IPS-20b (cell line): ENCODE results near the gene CSMD2.

Experiments
- H3K27ac ChIP-seq: one replicate; pipeline ENCODE4 v1.5.1; 2013; ENCODE audit warnings: low read length
- H3K27me3 ChIP-seq: 2 replicates; pipeline ENCODE4 v1.6.1; 2013; ENCODE audit warnings: mild to moderate bottlenecking, low read length, inconsistent platforms; ENCODE audit not compliant: insufficient read depth
- H3K36me3 ChIP-seq: 2 replicates; pipeline ENCODE4 v1.6.1; 2013; ENCODE audit warnings: low read depth, mild to moderate bottlenecking, inconsistent platforms, low read length, moderate library complexity; ENCODE audit not compliant: insufficient read depth
- H3K4me1 ChIP-seq: 2 replicates; pipeline ENCODE4 v1.6.1; 2013; ENCODE audit warnings: mild to moderate bottlenecking, control low read depth, inconsistent platforms, low read length, moderate library complexity; ENCODE audit not compliant: insufficient read depth
- H3K4me3 ChIP-seq: 2 replicates; pipeline ENCODE4 v1.5.1; 2013; ENCODE audit warnings: mild to moderate bottlenecking, low read length, inconsistent platforms
- H3K9ac ChIP-seq: 2 replicates; pipeline ENCODE4 v1.6.1; 2013; ENCODE audit warnings: low read depth, mild to moderate bottlenecking, inconsistent platforms, low read length, moderate library complexity
- H3K9me3 ChIP-seq: 2 replicates; pipeline ENCODE4 v1.6.1; 2013; ENCODE audit warnings: mild to moderate bottlenecking, low read depth, low read length, inconsistent platforms; ENCODE audit not compliant: insufficient read depth

CSMD2 gene

GRCh38 chr1:33698361-33699035 is 466.5 kb downstream of the CSMD2 start:
- Histone ChIP-seq H3K36me3 (peaks cover 23% of the 10 kb centered on the region; the same call in 1 of the 2 replicates), H3K9ac (no peak overlapping the region), H3K27me3 (no peaks in the 10 kb centered on the region), H3K4me1 (no peaks in the 10 kb centered on the region), H3K9me3 (no peaks in the 10 kb centered on the region), H3K4me3 (no peak overlapping the region), H3K27ac (no peak overlapping the region)

DNA sequence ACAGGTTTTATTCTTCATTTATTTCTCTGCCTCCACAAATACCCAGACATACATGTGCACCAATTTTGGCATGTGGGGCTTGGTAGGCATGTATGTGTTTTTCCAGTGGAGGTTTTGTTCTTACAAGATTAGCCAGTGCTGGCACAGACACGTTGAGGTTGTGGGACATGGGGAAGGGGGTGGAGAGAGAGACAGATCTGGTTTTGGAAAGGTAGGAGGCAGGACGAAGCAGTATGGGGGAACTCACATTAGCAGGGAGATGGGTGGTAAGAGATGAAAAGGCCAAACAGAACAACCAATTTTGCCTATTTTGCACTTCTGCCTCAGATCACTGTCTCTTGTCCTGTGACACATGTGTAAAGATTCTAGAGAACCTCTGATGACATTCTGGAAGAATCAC is 467.2 kb downstream of the CSMD2 start:
- Histone ChIP-seq H3K4me1 (no peaks in the 10 kb centered on the region), H3K27ac (no peak overlapping the region), H3K9me3 (no peaks in the 10 kb centered on the region), H3K9ac (no peak overlapping the region), H3K27me3 (no peaks in the 10 kb centered on the region), H3K36me3 (peaks cover 28% of the 10 kb centered on the region; the same call in 1 of the 2 replicates), H3K4me3 (no peak overlapping the region)

DNA sequence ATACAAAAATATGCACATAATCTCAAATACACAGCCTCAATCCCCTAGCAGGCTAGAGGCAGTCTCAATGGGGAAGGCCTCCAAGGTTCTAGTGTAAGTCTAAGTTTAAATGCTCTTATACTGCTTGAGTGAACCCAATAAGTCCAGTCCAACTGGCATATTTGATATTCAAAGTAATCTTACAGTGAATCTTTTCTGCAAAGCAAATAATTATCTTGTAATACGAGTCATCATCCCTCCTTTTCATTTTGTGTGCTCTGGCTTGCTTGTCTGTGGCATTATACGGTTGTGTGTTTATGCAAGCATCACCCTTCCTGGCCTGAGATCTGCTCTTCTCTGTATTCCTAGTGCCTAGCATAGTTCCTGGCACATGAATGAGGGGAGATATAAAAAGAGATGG is 468.1 kb downstream of the CSMD2 start:
- H3K27ac ChIP-seq, result no peak overlapping the region
- H3K27me3 ChIP-seq, result no peaks in the 10 kb centered on the region
- no peak overlapping the region for H3K9ac ChIP-seq
- peaks cover 36% of the 10 kb centered on the region; the same call in 1 of the 2 replicates for H3K36me3 ChIP-seq
- H3K4me1 ChIP-seq, result no peaks in the 10 kb centered on the region
- no peak overlapping the region for H3K4me3 ChIP-seq
- H3K9me3 ChIP-seq, result no peaks in the 10 kb centered on the region

- no peak overlapping the region for H3K9ac ChIP-seq
- H3K4me1 ChIP-seq, result no peaks in the 10 kb centered on the region
- H3K4me3 ChIP-seq, result no peak overlapping the region
- H3K9me3 ChIP-seq, result no peaks in the 10 kb centered on the region
- no peaks in the 10 kb centered on the region for H3K27me3 ChIP-seq
- peaks cover 38% of the 10 kb centered on the region; the same call in 1 of the 2 replicates for H3K36me3 ChIP-seq
- no peak overlapping the region for H3K27ac ChIP-seq
Measured at GRCh38 chr1:33696311-33696710, 468.7 kb downstream of the CSMD2 start.

GRCh38 chr1:33692206-33693188 is 472.5 kb downstream of the CSMD2 start:
- H3K9me3 ChIP-seq, result no peaks in the 10 kb centered on the region
- H3K27ac ChIP-seq, result no peak overlapping the region
- no peak overlapping the region for H3K4me3 ChIP-seq
- H3K27me3 ChIP-seq, result no peaks in the 10 kb centered on the region
- no peaks in the 10 kb centered on the region for H3K4me1 ChIP-seq
- no peak overlapping the region for H3K9ac ChIP-seq
- peaks cover 32% of the 10 kb centered on the region; the same call in 1 of the 2 replicates for H3K36me3 ChIP-seq

DNA sequence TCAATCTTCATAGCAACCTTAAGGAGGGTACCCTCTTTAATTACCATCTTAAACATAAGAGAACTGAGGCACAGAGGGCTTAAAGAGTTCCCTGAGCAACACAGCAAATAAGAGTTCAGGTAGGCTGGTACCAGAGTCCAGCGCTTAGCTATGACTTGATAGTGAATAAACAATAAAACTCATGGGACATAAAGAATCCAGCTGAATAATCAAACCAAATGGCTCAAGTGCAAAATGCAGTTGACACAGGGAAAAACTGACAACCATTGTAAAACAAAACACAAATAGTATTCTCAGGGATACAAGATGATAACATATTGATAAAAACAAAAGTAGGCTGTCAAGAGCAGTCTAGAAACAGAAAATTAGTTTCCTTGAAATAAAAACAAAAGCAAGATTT is 478.0 kb downstream of the CSMD2 start:
- Histone ChIP-seq H3K9me3 (no peaks in the 10 kb centered on the region), H3K36me3 (peaks cover 8% of the 10 kb centered on the region; the same call in 1 of the 2 replicates), H3K9ac (no peak overlapping the region), H3K27ac (no peak overlapping the region), H3K4me1 (no peaks in the 10 kb centered on the region), H3K27me3 (no peaks in the 10 kb centered on the region), H3K4me3 (no peak overlapping the region)

GRCh38 chr1:33686551-33686950 is 478.5 kb downstream of the CSMD2 start:
- Histone ChIP-seq H3K27ac (no peak overlapping the region), H3K9me3 (no peaks in the 10 kb centered on the region), H3K4me1 (no peaks in the 10 kb centered on the region), H3K36me3 (peaks cover 6% of the 10 kb centered on the region; the same call in 1 of the 2 replicates), H3K27me3 (no peaks in the 10 kb centered on the region), H3K9ac (no peak overlapping the region), H3K4me3 (no peak overlapping the region)

DNA sequence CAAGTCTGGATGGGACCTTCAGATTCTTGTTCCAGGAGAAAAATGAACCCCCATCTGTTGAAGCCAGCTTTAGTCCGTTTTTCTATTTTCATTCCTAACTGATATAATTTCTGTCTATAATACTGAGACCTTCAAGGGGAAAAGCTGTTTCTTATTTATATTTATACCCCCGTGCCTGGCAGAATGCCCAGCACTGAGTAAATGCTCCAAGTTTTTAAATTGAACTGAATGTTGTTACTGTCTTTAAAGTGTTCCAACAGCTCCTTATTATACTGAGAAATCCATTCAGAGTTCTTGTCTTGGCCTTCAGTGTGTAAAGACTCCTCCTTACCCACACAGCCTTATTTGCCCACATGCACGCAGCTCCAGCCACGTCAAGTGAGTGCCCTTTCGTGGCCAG is 479.8 kb downstream of the CSMD2 start:
- Histone ChIP-seq H3K27me3 (no peaks in the 10 kb centered on the region), H3K9ac (no peak overlapping the region), H3K4me1 (no peaks in the 10 kb centered on the region), H3K27ac (no peak overlapping the region), H3K4me3 (no peak overlapping the region), H3K9me3 (no peaks in the 10 kb centered on the region), H3K36me3 (peaks cover under 1% of the 10 kb centered on the region; the same call in 1 of the 2 replicates)

GRCh38 chr1:33684396-33685179 is 480.4 kb downstream of the CSMD2 start:
- no peaks in the 10 kb centered on the region for H3K27me3 ChIP-seq
- H3K36me3 ChIP-seq, result no peaks in the 10 kb centered on the region
- no peak overlapping the region for H3K4me3 ChIP-seq
- no peak overlapping the region for H3K27ac ChIP-seq
- H3K4me1 ChIP-seq, result no peaks in the 10 kb centered on the region
- no peaks in the 10 kb centered on the region for H3K9me3 ChIP-seq
- no peak overlapping the region; the same call in 1 of the 2 replicates for H3K9ac ChIP-seq

DNA sequence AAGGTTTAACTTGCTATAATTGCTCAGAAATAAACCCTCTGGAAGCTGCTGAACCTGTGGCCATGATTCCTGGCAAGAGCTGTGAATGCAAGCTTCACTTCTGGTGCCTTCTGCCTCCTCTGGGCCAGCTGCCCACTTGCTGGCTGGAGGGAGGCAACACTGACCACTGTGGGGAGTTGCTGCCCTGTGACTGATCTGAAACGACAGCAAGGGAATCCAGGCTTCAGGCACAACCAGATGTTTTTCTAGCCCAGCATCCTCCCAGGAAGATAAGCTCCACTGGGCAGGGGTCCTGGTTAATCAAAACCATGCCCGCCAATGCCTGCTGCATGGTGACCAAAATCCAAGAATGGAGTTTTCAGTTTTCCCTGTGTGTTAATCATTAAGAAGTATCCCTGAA is 481.1 kb downstream of the CSMD2 start:
- no peaks in the 10 kb centered on the region for H3K36me3 ChIP-seq
- no peaks in the 10 kb centered on the region for H3K4me1 ChIP-seq
- H3K9me3 ChIP-seq, result no peaks in the 10 kb centered on the region
- H3K27me3 ChIP-seq, result no peaks in the 10 kb centered on the region
- no peak overlapping the region for H3K9ac ChIP-seq
- no peak overlapping the region for H3K27ac ChIP-seq
- H3K4me3 ChIP-seq, result no peak overlapping the region

DNA sequence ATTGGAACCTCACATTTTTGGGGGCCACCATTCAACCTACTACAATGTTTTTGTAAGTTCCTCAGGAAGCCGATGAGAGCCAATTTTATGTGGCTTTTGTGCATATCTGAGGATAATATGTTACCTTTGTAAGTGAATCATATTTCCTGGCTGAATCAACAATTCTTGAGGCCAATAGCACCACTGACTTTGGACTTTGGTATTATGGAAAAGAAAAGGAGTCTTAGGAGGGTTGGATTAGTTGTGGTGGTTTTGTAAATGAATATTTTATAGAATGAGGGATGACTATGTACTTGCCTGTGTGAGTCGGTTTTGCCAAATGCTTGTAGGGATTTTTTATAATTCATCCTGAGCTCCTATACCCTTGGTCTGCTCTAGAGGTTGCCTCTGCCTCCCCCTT is 482.7 kb downstream of the CSMD2 start:
- Histone ChIP-seq H3K27me3 (no peaks in the 10 kb centered on the region), H3K4me3 (no peak overlapping the region), H3K36me3 (no peaks in the 10 kb centered on the region), H3K4me1 (no peaks in the 10 kb centered on the region), H3K9me3 (no peaks in the 10 kb centered on the region), H3K27ac (no peak overlapping the region), H3K9ac (no peak overlapping the region)
